ENCODE measurements around the gene TULP4. TPM values are rescaled to one million over a fixed set of nuclear protein-coding genes. Genes with fewer than 3 reads are reported as not detected.

TULP4 gene
- total RNA-seq: 100 to 1,000 TPM; 111 to 119 TPM

GRCh38 chr6:158312165-158312564, at the start of gene TULP4:
Gene TULP4 (plus strand): TSS chr6:158312465. CDS start chr6:158314017, 1,552 bp downstream.
- TF ChIP-seq CTCF (IDR thresholded peaks at IDR 0.05): no peak
- no peak for TF ChIP-seq POLR2A (IDR thresholded peaks at IDR 0.05)
- no peak for TF ChIP-seq POLR2AphosphoS5 (IDR thresholded peaks at IDR 0.05)
- no peak within 1 kb of the TSS for H3K4me3 ChIP-seq
- intact Hi-C loops (cut with DNase I): no loop called here
- no peaks in the 10 kb centered on the region for H3K9me3 ChIP-seq
- no peaks in the 10 kb centered on the region for H3K36me3 ChIP-seq
- H3K4me1 ChIP-seq (replicated peaks): no peaks in the 10 kb centered on the region
- no peaks in the 10 kb centered on the region for H3K27me3 ChIP-seq (replicated peaks; ENCODE audit: insufficient read depth)
- no peak for DNase-seq (ENCODE audit: low spot score)
- 76% methylated on average over 6 of the region's 6 CpGs for WGBS
- H3K27ac ChIP-seq: no peak within 1 kb of the TSS

- intact Hi-C loops (cut with DNase I): no loop called here
- TF ChIP-seq POLR2A (IDR thresholded peaks at IDR 0.05) (no peak), POLR2AphosphoS5 (IDR thresholded peaks at IDR 0.05) (no peak), CTCF (IDR thresholded peaks at IDR 0.05) (no peak)
- Histone ChIP-seq H3K4me1 (replicated peaks) (no peaks in the 10 kb centered on the region), H3K27me3 (replicated peaks; ENCODE audit: insufficient read depth) (no peaks in the 10 kb centered on the region), H3K9me3 (no peaks in the 10 kb centered on the region), H3K36me3 (no peaks in the 10 kb centered on the region), H3K27ac (no peak overlapping the region), H3K4me3 (no peak overlapping the region)
- WGBS: 66% methylated on average over 5 of the region's 5 CpGs
- DNase-seq (ENCODE audit: low spot score): no peak
Observed at GRCh38 chr6:158262755-158263154, 49.5 kb upstream of the TULP4 start.

GRCh38 chr6:158264180-158264579, 48.1 kb upstream of the TULP4 start:
- no peak for TF ChIP-seq POLR2AphosphoS5 (IDR thresholded peaks at IDR 0.05)
- no peak for TF ChIP-seq CTCF (IDR thresholded peaks at IDR 0.05)
- TF ChIP-seq POLR2A (IDR thresholded peaks at IDR 0.05): no peak
- 87% methylated on average over 10 of the region's 10 CpGs for WGBS
- DNase-seq (ENCODE audit: low spot score): no peak

GRCh38 chr6:158266131-158266530, 46.1 kb upstream of the TULP4 start:
- Histone ChIP-seq H3K4me1 (replicated peaks) (no peaks in the 10 kb centered on the region), H3K27me3 (replicated peaks; ENCODE audit: insufficient read depth) (no peaks in the 10 kb centered on the region), H3K9me3 (no peaks in the 10 kb centered on the region), H3K27ac (no peak overlapping the region), H3K4me3 (no peak overlapping the region), H3K36me3 (no peaks in the 10 kb centered on the region)
- intact Hi-C loops (cut with DNase I): no loop called here
- no peak for TF ChIP-seq POLR2A (IDR thresholded peaks at IDR 0.05)
- TF ChIP-seq CTCF (IDR thresholded peaks at IDR 0.05): no peak
- TF ChIP-seq POLR2AphosphoS5 (IDR thresholded peaks at IDR 0.05): no peak
- WGBS: 96% methylated on average over 9 of the region's 9 CpGs
- DNase-seq (ENCODE audit: low spot score): no peak

More at GRCh38 chr6:158264180-158264579, 48.1 kb upstream of the TULP4 start:
- H3K9me3 ChIP-seq: no peaks in the 10 kb centered on the region
- no peak overlapping the region for H3K4me3 ChIP-seq
- H3K4me1 ChIP-seq (replicated peaks): no peaks in the 10 kb centered on the region
- no peaks in the 10 kb centered on the region for H3K36me3 ChIP-seq
- intact Hi-C loops (cut with DNase I): no loop called here
- no peaks in the 10 kb centered on the region for H3K27me3 ChIP-seq (replicated peaks; ENCODE audit: insufficient read depth)
- H3K27ac ChIP-seq: no peak overlapping the region

GRCh38 chr6:158268361-158269147, 43.7 kb upstream of the TULP4 start:
- H3K4me3 ChIP-seq: no peak overlapping the region
- H3K9me3 ChIP-seq: no peaks in the 10 kb centered on the region
- 66% methylated on average over 2 of the region's 2 CpGs for WGBS
- no peaks in the 10 kb centered on the region for H3K27me3 ChIP-seq (replicated peaks; ENCODE audit: insufficient read depth)
- H3K27ac ChIP-seq: no peak overlapping the region
- TF ChIP-seq CTCF (IDR thresholded peaks at IDR 0.05): no peak
- no peak for TF ChIP-seq POLR2AphosphoS5 (IDR thresholded peaks at IDR 0.05)
- TF ChIP-seq POLR2A (IDR thresholded peaks at IDR 0.05): no peak
- H3K36me3 ChIP-seq: no peaks in the 10 kb centered on the region
- no peak for DNase-seq (ENCODE audit: low spot score)
- no peaks in the 10 kb centered on the region for H3K4me1 ChIP-seq (replicated peaks)
- intact Hi-C loops (cut with DNase I): no loop called here

All from prostate gland (tissue), 2 donors.